ENCODE data around the gene SCN4A. TPM values are rescaled to one million over a fixed set of nuclear protein-coding genes. Genes with fewer than 3 reads are reported as not detected.

SCN4A gene
- polyA plus RNA-seq, 3 donors from 2014 or later, result 0.02 TPM; not detected in 2

DNA sequence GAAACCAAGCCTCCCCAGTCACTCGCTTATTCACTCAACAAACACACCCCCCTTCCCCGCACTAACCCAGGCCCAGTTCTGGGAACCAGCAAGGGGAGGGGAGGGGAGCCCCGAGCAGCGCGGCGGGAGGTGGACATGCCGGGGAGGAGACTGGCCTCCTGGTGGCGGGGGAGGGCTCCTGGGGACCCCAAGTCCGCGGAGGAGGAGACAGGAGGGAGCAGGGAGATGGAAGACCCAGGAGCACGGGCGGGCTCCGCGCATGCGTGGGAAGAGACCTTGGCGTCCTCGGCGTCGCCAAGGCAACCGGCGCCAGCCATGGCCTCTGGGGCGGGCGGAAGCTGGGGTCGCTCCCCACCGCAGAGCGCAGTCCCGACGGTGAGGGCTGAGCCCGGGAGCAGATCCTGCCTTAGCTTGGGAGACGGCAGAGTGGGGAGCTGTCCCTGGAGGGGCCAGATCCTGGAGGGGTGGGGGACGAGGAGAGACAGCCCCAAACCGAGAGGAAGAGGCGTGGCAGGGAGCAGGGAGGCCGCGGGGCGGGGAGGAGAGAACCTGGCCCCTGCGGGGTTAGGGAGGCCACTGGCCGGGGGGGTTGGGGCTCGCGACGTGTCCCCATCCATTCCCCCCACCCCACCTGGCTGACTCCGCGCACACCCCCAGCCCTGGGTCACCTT is 25.5 kb upstream of the SCN4A start, which contains the start of gene PRR29:
TSS of gene PRR29 (plus strand) at position 302 of the 671 bp plus-strand sequence. CDS start at position 316, 14 bp downstream.
- Mint-ChIP-seq H3K9me3 (no peaks in the 10 kb centered on the region), H3K27ac (peak within 1 kb of the TSS; percentile 48 to 87 (median 84)), H3K36me3 (no peaks in the 10 kb centered on the region), H3K4me3 (peak within 1 kb of the TSS; percentile 84 to 91 (median 89)), H3K4me1 (peaks cover 52 to 55% of the 10 kb centered on the region in 2 donors), H3K27me3 (ENCODE audit: low read depth in 3 of 3) (peaks cover 3 to 8% (median 3%) of the 10 kb centered on the region in 3 donors)
- DNase-seq, result peak; percentile 79 to 82 (median 80)

DNA sequence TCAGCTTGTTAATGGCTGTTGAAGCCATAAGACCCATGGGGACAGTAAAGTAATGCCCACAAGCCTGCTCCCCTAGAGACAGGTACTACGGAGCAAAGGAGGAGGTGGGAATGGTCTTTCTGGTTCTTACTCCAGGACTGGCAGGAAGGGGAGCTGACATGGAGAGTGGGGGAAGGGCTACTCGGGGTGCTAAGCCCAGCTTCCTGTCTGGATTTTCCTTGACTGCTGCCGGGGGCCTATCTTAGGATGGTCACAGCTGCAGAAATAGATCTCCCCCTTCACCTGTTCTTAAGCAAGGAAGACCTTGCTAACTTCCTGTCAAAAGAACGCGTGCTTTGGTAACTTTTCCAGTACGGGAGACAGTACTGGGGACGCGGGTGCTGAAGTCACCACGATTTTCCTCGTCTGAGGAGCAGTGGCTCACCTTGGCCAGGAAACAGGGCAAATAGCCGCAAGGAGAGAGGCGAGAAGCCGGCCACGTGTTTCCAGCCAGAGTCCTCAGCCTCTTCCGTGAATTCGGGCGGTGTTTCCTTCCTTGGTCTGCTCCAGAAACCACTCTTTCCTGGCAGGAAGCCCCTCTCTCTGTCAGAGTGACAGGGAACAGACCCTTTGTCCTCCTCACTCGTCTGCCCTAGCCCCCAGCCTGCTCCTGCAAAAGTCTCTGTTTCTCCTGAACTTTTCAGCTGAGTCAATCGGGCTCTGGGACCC is 24.8 kb upstream of the SCN4A start:
- Mint-ChIP-seq H3K4me1 (peaks cover 57 to 59% of the 10 kb centered on the region in 2 donors), H3K4me3 (peak overlapping the region; percentile 84 to 91 (median 89)), H3K36me3 (no peaks in the 10 kb centered on the region), H3K9me3 (no peaks in the 10 kb centered on the region), H3K27ac (peak overlapping the region; percentile 15 to 87 (median 79)), H3K27me3 (ENCODE audit: low read depth in 3 of 3) (peaks cover 3 to 8% (median 3%) of the 10 kb centered on the region in 3 donors)
- DNase-seq, result no peak

DNA sequence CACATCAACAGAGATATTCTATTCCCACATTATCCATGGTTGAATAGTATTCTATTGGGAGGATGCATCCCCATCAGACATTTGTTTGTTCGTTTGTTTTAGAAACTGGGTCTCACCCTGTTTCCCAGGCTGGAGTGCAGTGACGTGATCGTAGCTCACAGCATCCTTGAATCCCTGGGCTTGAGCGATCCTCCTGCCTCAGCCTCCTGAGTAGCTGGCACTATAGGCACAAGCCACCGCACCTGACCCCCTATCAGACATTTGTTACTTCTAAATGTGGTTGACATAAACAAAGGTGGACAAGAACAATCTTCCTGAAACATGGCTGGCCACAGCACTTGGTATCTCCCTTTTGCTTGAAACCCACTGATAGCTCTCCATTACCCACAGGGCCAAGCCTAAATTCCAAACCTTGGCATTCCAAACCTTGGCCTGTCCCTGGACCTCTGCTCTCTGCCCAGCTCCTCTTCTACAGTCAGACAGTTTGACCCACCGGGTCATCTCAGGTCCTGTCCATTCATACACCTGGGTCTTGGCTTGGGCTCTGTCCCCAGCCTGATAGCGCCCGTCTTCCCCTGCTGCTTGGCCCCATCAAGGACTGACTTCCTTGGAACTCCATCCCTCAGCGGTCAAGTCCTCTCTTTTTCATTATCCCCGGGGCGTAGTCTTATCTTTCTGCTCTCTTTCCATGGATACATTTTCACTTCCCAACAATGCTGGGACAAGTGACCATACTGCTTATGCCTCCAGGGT is 23.9 kb upstream of the SCN4A start:
- peaks cover 66 to 68% of the 10 kb centered on the region in 2 donors for H3K4me1 Mint-ChIP-seq
- H3K9me3 Mint-ChIP-seq, result no peaks in the 10 kb centered on the region
- no peak for DNase-seq
- H3K27ac Mint-ChIP-seq, result peak overlapping the region in 5 of 6 donors; percentile 15 to 84 (median 74)
- peaks cover 3 to 12% (median 7%) of the 10 kb centered on the region in 3 donors for H3K27me3 Mint-ChIP-seq (ENCODE audit: low read depth in 3 of 3)
- H3K36me3 Mint-ChIP-seq, result no peaks in the 10 kb centered on the region
- peak overlapping the region; percentile 84 to 91 (median 89) for H3K4me3 Mint-ChIP-seq

DNA sequence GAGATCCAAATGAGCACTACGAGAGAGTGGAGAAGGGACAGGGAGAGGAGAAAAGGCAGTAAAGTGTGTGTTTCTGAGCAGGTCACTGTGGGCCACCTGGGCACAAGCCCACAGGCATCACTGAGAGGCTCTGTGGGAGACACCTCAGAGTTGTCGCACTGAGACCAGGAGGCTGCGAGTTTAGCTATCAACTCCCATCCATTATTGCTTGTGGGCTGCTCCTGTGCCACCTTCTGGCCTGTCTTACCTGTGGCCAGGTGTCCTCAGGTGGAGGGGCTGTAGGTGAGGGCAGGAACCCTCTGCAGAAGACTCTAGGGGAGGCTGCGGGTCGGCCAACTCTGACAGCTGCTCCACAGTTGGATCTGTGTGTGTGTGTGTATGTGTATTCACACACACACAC is 22.9 kb upstream of the SCN4A start:
- H3K27me3 Mint-ChIP-seq (ENCODE audit: low read depth in 3 of 3), result peaks cover 3 to 16% (median 7%) of the 10 kb centered on the region in 3 donors
- no peaks in the 10 kb centered on the region for H3K36me3 Mint-ChIP-seq
- peak overlapping the region in 4 of 6 donors; percentile 29 to 84 (median 66) for H3K27ac Mint-ChIP-seq
- peaks cover 76% of the 10 kb centered on the region in 2 donors for H3K4me1 Mint-ChIP-seq
- H3K4me3 Mint-ChIP-seq, result peak overlapping the region in 2 of 5 donors; percentile 0 to 54
- DNase-seq, result no peak
- H3K9me3 Mint-ChIP-seq, result no peaks in the 10 kb centered on the region

DNA sequence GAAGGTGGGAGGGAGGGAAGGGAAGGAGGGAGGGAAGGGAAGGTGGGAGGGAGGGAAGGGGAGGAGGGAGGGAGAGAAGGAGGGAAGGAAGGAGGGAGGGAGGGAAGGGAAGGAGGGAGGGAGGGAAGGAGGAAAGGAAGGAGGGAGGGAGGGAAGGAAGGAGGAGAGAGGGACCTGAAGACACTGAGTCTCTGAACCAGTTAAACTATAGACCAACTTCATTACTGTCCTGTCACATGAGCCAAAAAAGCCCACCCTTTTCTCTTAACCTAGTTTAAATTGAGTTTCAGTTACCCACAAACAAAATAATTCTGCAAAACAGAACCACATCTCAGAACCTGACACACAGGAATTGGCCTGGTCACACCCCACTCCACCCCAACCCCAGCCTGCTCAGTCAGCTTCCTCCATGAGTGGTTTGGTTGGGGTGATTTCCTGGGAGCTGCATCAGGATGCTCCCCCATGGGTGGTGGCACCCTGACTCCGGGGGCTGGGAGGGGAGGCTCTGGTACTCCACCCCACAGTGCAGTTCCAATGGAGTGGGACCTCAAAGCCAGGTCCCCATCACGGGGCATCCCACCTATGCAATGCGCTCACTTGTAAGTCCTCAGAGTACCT is 20.8 kb upstream of the SCN4A start:
- Mint-ChIP-seq H3K4me3 (peak overlapping the region; percentile 54 to 71 (median 68)), H3K36me3 (no peaks in the 10 kb centered on the region), H3K27me3 (ENCODE audit: low read depth in 3 of 3) (peaks cover 3 to 13% (median 9%) of the 10 kb centered on the region in 3 donors), H3K27ac (peak overlapping the region; percentile 81 to 94 (median 85)), H3K9me3 (no peaks in the 10 kb centered on the region), H3K4me1 (peaks cover 76% of the 10 kb centered on the region in 2 donors)
- DNase-seq, result peak; percentile 50 to 67 (median 57)

DNA sequence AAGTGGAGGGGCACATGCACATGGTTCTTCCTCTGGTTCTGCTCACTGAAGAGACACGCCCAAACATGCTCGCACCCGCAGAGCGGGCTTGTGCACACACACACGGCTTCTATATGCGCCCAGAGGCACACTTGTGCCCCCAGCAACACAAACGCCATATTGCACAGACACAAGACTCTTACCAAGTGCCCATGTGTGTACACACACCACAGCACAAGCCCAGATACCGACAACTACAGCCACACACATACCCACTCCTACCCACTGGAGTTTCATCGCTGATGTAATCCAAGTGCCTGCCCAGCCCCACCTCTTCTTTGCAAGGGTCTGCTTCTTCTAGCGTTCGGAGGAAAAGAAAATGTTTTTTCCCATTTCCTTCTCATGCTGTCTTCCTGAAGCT is 18.9 kb upstream of the SCN4A start:
- H3K4me1 Mint-ChIP-seq, result peaks cover 61 to 65% of the 10 kb centered on the region in 2 donors
- DNase-seq, result no peak
- peak overlapping the region; percentile 33 to 82 (median 60) for H3K4me3 Mint-ChIP-seq
- H3K27me3 Mint-ChIP-seq (ENCODE audit: low read depth in 3 of 3), result peaks cover 0 to 8% (median 7%) of the 10 kb centered on the region in 3 donors
- H3K36me3 Mint-ChIP-seq, result no peaks in the 10 kb centered on the region
- H3K27ac Mint-ChIP-seq, result peak overlapping the region in 4 of 6 donors; percentile 83 to 93 (median 90)
- no peaks in the 10 kb centered on the region for H3K9me3 Mint-ChIP-seq

DNA sequence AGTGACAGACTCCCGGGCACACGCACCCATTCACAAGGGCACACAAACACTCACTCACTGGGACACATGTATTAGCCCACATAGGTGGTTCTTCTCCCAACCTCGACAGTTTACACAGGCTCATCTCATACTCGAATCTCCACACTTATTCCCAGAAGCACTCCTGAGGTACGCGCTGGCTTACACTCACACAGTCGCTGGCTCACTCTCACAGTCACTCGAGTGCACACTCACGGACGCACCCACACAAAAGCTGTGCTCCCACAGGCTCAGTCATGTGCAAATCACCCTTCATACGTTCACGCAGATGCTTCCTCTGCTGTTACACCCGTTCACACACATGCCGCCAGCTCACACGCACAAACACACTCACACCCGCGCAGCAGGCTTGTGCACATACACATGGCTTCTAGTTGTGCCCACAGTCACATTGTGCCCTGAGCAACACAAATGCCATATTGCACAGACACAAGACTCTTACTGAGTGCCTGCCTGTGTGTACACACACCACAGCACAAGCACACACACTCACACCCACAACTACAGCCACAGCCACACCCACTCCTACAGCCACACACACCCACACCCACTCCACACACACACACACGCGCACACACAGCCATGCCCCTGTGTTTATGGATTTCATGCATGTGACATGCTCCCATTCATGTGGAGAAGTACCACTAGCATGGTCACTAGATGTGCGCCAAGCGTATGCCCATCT is 17.1 kb upstream of the SCN4A start:
- no peak for DNase-seq
- Mint-ChIP-seq H3K4me1 (peaks cover 65 to 71% of the 10 kb centered on the region in 2 donors), H3K9me3 (no peaks in the 10 kb centered on the region), H3K27me3 (ENCODE audit: low read depth in 3 of 3) (peaks cover 4 to 16% (median 13%) of the 10 kb centered on the region in 3 donors), H3K36me3 (no peaks in the 10 kb centered on the region), H3K4me3 (peak overlapping the region; percentile 40 to 85 (median 80)), H3K27ac (peak overlapping the region in 5 of 6 donors; percentile 83 to 92 (median 83))

DNA sequence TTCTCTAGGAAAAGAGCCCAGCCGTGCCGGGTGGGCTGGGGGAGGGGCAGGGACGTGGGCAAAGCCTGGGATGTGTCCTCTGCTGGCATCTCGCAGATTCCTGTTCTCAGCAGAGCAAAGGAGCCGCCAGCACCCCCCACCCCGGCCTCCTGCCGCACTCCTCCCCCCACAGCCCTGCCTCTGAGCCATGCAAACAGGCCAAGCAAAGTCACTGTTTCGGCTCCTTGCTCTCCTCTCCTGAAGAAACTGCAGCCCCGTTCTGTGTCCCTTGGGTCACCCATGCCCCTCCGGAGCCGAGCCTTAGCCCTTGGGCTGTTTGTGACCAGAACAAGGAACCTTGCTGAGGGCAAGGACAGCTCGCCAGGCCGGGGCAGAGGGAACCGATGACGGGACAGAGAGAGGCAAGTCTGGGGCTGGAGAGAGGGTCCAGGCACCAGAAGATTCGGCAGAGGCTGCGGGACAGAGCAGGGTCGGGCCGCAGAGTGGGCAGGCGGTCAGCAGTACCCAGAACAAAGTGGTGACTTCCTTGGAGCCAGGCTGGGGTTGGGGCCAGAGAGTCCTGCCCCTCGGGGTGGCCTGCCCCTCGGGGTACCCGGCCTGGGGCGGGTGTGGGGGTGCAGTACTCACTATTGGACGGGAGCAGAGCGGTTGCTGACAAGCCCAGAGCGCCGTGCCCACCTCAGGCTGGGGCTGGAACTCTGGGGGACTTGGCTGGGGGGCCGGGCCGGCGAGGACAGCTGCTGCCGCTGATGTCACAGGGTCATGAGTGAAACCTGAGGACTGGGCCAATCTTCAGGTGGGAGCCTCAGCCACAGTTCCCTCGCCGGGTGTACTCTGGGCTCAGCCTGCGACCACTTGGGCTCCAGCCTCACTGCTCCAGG is 16.3 kb upstream of the SCN4A start:
- Mint-ChIP-seq H3K9me3 (no peaks in the 10 kb centered on the region), H3K36me3 (no peaks in the 10 kb centered on the region), H3K27ac (peak overlapping the region in 4 of 6 donors; percentile 9 to 83 (median 62)), H3K27me3 (ENCODE audit: low read depth in 3 of 3) (peaks cover 4 to 16% (median 13%) of the 10 kb centered on the region in 3 donors), H3K4me1 (peaks cover 62 to 68% of the 10 kb centered on the region in 2 donors), H3K4me3 (peak overlapping the region in 2 of 5 donors; percentile 17 to 38)
- no peak for DNase-seq

DNA sequence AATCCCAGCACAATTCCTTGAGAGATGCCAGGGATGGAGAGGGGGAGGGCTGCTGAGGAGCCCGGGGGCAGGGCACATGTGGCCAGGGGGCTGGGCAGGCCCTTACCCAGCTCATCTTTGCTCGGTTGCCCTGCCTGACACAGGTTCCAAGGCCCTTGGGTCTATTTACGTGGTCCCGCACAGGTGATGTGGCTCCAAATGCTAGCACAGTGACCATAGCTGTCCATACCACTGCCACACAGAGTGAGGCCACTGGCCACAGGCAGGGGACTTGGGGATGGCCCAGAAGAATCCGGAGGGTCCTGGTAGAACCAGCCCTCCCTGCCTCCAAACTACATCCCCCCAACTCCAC is 15.4 kb upstream of the SCN4A start:
- Mint-ChIP-seq H3K27me3 (ENCODE audit: low read depth in 3 of 3) (peaks cover 4 to 16% (median 15%) of the 10 kb centered on the region in 3 donors), H3K9me3 (no peaks in the 10 kb centered on the region), H3K4me3 (no peak overlapping the region), H3K27ac (no peak overlapping the region), H3K36me3 (no peaks in the 10 kb centered on the region), H3K4me1 (peaks cover 58 to 61% of the 10 kb centered on the region in 2 donors)
- no peak for DNase-seq

DNA sequence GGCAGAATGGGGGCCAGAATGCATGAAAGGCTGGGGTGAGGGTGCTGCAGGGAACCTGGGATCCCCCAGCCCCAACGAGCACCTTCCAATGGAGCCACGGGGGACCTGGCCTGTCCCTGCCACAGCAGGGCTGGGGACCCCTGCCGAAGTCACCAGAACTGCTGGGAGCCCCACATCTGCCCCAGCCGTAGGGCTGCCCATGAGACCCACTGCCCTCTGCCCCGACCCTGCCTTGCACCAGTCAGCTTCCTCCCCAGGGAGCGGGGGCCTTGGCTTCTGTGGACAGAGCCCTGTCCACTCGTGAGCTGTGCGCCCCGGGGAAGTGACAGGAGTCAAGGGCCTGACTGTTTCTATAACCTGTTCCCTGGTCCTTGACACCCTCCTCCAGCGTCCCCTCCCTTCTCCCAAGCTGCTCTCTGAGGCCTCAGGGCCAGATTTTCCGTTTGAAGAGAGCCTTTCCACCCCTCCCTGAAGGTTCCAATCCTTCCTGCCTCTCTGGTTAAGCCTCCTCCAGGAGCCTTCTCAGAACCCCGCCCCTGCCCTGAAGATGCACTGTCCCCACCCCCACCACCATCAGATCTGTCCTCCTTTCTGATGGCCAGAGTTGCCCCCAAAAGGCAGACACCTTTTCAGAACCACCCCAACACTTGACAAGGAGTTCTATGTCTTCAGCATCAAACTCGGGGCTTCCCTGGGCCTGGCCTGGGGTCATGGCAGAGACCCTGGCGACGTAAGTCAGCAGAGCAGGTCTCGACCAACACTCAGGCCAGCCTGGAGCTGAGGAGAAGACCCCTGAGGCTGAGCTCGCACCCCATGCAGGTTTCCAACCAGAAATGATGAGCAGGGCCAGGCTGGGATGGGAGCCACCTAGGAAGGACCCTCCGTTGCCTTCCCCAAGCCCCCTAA is 14.8 kb upstream of the SCN4A start:
- Mint-ChIP-seq H3K36me3 (no peaks in the 10 kb centered on the region), H3K27me3 (ENCODE audit: low read depth in 3 of 3) (peaks cover 4 to 16% (median 15%) of the 10 kb centered on the region in 3 donors), H3K4me3 (no peak overlapping the region), H3K9me3 (no peaks in the 10 kb centered on the region), H3K4me1 (peaks cover 53 to 57% of the 10 kb centered on the region in 2 donors), H3K27ac (peak overlapping the region in 5 of 6 donors; percentile 19 to 48 (median 32))
- DNase-seq, result no peak

DNA sequence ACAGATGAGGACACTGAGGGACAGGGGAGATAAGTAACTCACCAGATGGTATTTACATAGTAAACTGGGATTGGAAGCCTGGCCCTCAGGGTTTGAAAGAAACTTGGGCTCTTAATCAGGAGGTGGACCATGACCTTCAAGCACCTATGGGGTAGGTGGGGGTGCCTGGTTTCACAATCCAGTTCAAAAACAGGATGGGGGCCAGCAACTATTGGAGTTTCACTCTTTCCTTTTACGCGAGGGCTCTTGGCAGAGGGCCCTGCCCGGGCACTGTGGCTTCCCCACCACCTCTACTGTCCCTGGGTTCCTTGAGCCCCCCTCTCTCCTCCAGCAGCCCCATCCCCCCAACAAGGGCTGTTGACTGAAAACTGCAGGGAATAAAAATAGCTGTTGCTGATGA is 14.1 kb upstream of the SCN4A start:
- no peaks in the 10 kb centered on the region for H3K9me3 Mint-ChIP-seq

More for the DNA sequence above, 14.1 kb upstream of the SCN4A start:
- Mint-ChIP-seq H3K4me3 (peak overlapping the region in 3 of 5 donors; percentile 6 to 30 (median 20)), H3K36me3 (peaks cover 0 to 5% (median 0%) of the 10 kb centered on the region in 3 donors), H3K27ac (peak overlapping the region in 4 of 6 donors; percentile 46 to 81 (median 62)), H3K4me1 (peaks cover 47 to 50% of the 10 kb centered on the region in 2 donors), H3K27me3 (ENCODE audit: low read depth in 3 of 3) (peaks cover 4 to 15% (median 13%) of the 10 kb centered on the region in 3 donors)
- no peak for DNase-seq
